ENCODE measurements around the gene CARMIL1.

DNA sequence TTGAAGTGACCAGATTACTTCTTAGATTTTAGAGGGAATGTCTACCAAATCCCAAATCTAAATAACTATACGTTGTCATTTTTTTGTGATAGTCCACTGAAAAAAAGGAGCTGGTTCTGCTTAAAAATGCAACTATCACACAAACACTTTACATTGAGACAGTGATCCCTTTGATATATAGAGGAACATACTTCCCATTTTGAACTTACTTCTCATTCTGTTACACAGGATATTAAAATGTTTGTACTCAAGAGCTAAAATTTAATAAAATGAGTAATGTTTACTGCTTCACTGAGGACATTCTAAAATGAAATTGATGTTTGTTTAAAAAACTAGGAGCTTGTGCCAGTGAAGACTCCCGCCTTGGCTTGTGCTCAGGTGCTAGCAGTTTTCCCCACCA is 174.1 kb downstream of the CARMIL1 start:
- TF ChIP-seq, protein P1, sequence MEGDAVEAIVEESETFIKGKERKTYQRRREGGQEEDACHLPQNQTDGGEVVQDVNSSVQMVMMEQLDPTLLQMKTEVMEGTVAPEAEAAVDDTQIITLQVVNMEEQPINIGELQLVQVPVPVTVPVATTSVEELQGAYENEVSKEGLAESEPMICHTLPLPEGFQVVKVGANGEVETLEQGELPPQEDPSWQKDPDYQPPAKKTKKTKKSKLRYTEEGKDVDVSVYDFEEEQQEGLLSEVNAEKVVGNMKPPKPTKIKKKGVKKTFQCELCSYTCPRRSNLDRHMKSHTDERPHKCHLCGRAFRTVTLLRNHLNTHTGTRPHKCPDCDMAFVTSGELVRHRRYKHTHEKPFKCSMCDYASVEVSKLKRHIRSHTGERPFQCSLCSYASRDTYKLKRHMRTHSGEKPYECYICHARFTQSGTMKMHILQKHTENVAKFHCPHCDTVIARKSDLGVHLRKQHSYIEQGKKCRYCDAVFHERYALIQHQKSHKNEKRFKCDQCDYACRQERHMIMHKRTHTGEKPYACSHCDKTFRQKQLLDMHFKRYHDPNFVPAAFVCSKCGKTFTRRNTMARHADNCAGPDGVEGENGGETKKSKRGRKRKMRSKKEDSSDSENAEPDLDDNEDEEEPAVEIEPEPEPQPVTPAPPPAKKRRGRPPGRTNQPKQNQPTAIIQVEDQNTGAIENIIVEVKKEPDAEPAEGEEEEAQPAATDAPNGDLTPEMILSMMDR (IDR thresholded peaks at IDR 0.05; ENCODE audit: insufficient read depth, low read depth, low read length), result no peak
- TF ChIP-seq EZH2 (IDR thresholded peaks at IDR 0.05; ENCODE audit: insufficient read depth, low read length), result no peak

Measured in astrocyte (in vitro differentiated cells and primary cell).